Inferior parietal cortex (tissue), 1 donor: ENCODE results near the gene GLRX3.
"Not testable (repeated sequence)": the region's sequence is repeated elsewhere in the genome, so short reads cannot be mapped to it uniquely, and the experiment has no call there.

Experiments used
- DNase-seq: peaks from one replicate; pipeline ENCODE4 v3.0.0-alpha.2; 2016; ENCODE audit errors: extremely low spot score

Gene GLRX3

GRCh38 chr10:130136226-130137089, at the start of gene GLRX3:
Gene GLRX3 (plus strand): TSS chr10:130136391. CDS start chr10:130136421, 30 bp downstream.
- peak; percentile 81 for DNase-seq

- DNase-seq, result not testable (repeated sequence)
These were observed 45.6 kb upstream of the GLRX3 start for GRCh38 chr10:130090565-130090964.

GRCh38 chr10:130099344-130099743, 36.8 kb upstream of the GLRX3 start:
- no peak for DNase-seq

GRCh38 chr10:130105724-130106123, 30.5 kb upstream of the GLRX3 start:
- no peak for DNase-seq

- DNase-seq, result not testable (repeated sequence)
These were observed 28.0 kb upstream of the GLRX3 start for GRCh38 chr10:130108146-130108545.

GRCh38 chr10:130108934-130109604, 27.1 kb upstream of the GLRX3 start:
- no peak for DNase-seq

GRCh38 chr10:130109796-130110245, 26.4 kb upstream of the GLRX3 start:
- peak; percentile 91 for DNase-seq

- DNase-seq, result peak; percentile 96
These were observed 25.7 kb upstream of the GLRX3 start, which contains the start of gene C10orf143 for GRCh38 chr10:130110246-130111112. Gene C10orf143 (minus strand): TSS chr10:130110830. CDS start chr10:130110772, 58 bp downstream.

GRCh38 chr10:130111113-130111851, 24.9 kb upstream of the GLRX3 start:
- peak; percentile 98 for DNase-seq

GRCh38 chr10:130111852-130112180, 24.4 kb upstream of the GLRX3 start:
- DNase-seq, result no peak

GRCh38 chr10:130112821-130113220, 23.4 kb upstream of the GLRX3 start:
- no peak for DNase-seq

GRCh38 chr10:130116942-130117341, 19.2 kb upstream of the GLRX3 start:
- not testable (repeated sequence) for DNase-seq

- not testable (repeated sequence) for DNase-seq
These were observed 18.7 kb upstream of the GLRX3 start for GRCh38 chr10:130117535-130117934.

GRCh38 chr10:130121486-130122079, 14.6 kb upstream of the GLRX3 start:
- DNase-seq, result no peak

GRCh38 chr10:130127364-130128061, 8.7 kb upstream of the GLRX3 start:
- peak; percentile 80 for DNase-seq

- DNase-seq, result no peak
These were observed 8.0 kb upstream of the GLRX3 start for GRCh38 chr10:130128062-130128781.

GRCh38 chr10:130128922-130129321, 7.3 kb upstream of the GLRX3 start:
- DNase-seq, result no peak

GRCh38 chr10:130135676-130136225, 440 bp upstream of the GLRX3 start:
- no peak for DNase-seq

- DNase-seq, result no peak
These were observed 878 bp downstream of the GLRX3 start for GRCh38 chr10:130137090-130137448.
